NCI-H2081 treated with DMSO at 0.1 percent for 48 hours (cell line): ENCODE data around the gene EGFLAM.

Source experiments
- DNase-seq: peaks from one replicate; lab custom pipeline; 2025; lab: John Stamatoyannopoulos, UW

The EGFLAM gene

DNA sequence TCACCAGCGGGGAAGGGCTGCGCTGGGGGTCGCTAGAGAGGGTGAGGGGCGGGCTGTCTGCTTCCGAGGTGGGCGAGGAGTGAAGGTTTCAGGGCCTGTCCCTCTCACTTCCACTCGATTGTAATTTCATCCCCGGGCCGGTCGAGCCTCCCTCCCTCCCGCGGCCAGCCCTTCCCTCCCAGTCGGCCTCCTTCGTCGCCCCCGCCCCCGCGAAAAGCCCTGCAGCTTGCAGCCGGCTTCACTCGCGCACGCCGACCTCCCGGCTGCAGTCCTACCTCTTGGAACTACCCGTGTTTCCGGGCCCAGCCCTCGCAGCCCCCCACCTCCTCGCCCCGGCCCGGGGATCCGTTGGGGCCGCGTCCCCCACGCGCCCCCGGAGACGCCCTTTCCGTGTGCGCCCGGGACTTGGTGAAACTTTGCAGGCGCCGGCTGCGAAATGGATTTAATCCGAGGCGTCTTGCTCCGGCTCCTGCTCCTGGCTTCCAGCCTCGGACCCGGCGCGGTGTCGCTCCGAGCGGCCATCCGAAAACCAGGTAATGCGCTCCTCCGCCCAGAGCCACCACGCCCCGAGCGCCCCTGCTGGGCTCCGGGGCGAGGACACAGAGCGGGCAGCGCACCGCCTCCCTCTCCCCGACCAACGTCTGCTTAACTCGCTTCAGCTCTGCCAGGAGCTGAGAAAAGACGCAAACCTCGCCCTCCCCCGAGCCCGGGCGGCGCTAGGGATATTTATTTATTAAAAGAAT is at the start of gene EGFLAM:
EGFLAM (plus strand) TSS at position 241 of the 743 bp plus-strand sequence; CDS start at position 437, 196 bp downstream.
- no peak for DNase-seq

DNA sequence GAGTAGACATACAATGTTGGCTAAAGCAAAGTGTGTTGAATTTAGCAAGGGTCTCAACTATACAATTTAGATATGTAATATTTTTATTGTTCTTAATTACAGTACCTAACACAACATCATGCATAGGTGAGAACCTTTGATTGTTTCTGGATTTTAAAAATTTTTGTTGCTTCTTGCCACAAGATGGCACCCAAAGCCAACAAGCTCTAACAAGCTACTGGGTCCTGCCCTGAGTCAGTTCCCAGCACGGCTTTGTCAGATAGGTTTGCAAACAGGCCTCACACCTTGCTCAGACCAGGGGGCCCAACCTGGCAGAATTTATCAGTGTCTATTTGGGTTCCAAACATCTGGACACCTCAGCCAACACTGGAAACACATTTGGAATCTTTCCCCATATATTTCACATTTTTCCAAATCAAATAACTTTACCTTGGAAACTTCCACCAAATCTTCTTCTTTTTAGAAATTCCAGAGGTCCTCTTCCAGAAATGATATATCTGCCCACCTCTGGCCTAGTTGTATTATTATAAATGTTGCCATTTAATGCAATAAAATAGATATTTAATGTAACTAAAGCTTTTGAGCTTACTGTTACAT is 49.5 kb upstream of the EGFLAM start:
- peak; percentile 14 for DNase-seq

DNA sequence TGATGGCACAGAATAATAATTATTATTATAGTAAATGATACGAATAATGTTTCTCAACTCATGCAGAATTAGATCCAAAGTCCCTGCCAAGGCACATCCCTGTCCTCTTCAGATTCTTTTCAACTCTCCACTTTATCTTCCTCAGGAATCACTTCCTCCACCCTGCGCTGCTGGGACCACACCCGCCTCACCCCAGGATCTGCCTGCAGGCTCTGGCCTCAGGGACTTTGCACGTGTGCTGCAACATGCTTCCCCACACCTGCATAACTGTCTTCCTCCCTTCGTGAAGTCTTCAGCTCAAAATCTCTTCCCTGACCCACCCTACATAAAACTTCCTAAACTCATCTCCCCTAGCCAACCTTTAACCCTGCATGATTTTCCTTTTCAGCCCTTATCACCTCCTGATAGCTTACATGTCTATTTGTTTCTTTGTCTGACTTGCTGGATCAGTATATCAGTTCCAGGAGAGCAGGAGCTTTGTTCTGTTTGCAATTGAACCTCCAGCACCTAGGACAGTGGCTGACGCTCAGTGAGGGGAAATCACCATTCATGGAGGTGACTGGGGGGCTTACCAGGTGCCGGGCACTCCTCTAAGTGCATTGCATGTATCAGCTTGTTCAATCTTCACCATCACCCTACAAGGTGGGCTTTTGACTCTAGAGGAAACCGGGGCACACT is 47.5 kb upstream of the EGFLAM start:
- DNase-seq = no peak

- DNase-seq = no peak
These were observed 47.0 kb upstream of the EGFLAM start for GRCh38 chr5:38211354-38211710.

DNA sequence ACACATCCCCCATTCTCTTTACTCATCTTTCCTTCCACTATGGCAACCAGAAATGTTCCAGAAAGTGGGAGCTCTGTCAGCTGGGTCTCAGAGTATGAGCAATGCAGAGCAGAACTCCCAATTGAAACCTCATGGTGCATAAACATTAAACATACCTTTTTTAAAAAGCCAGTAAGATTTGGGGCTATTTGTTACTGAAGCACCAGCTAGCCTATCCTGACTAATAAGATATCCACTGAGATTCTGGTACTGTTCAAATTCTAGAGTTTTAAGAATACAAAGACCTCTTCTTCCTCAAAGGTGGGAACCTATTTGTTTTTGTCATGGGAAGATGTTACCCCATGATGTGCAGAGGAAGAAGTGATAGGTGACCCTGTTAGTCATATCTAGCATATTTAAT is 46.1 kb upstream of the EGFLAM start:
- DNase-seq = no peak

DNA sequence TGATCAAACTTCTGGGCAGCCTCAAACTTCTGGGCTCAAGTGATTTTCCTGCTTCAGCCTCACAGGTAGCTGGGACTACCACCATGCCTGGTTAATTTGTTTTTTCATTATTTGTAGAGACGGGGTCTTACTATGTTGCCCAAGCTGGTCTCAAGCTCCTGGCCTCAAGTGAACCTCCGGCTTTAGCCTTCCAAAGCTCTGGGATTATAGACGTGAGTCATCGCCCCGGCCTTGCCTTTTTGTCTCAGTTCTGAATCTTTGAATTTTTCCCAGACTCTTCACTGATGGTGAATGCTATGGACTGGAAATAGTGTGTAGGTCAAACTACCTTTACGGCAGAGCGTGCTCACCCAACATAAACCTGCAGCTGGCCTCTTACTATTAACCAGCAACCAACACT is 32.3 kb upstream of the EGFLAM start:
- DNase-seq = no peak

- no peak for DNase-seq
These were observed 29.4 kb upstream of the EGFLAM start for GRCh38 chr5:38228914-38229313.

DNA sequence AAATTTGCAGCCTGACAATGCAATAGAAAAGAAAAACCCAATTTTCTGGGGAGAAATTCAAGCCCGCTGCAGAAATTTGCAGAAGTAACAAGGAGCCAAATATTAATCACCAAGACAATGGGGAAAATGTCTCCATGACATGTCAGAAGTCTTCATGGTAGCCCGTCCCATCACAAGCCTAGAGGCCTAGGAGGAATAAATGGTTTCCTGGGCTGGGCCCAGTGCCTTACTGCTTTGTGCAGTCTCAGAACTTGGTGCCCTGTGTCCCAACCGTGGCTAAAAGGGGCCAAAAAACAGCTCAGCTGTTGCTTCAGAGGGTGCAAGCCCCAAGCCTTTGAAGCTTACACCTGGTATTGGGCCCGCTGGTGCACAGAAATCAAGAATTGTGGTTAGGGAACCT is 23.6 kb upstream of the EGFLAM start:
- DNase-seq = no peak

GRCh38 chr5:38237681-38238080 is 20.7 kb upstream of the EGFLAM start:
- DNase-seq = no peak

DNA sequence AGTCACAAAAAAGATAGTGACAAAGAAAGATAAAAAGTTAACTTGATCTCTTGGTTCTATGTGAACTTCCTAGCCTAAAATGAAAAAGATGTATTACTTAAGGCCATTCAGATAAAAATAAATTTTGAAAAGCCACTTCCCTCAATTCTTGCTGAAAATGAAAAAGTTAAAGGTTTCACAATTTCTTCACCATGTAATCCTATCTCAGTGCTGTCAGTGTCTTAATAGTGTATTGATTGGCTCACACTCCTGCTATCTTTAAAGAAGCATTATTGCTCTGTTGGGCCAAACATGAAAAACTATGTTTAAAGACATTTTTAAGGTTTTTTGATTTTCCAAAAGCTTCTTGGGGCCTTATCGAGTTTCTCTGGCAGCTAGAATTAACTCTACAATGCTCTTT is 18.1 kb upstream of the EGFLAM start:
- DNase-seq = no peak

DNA sequence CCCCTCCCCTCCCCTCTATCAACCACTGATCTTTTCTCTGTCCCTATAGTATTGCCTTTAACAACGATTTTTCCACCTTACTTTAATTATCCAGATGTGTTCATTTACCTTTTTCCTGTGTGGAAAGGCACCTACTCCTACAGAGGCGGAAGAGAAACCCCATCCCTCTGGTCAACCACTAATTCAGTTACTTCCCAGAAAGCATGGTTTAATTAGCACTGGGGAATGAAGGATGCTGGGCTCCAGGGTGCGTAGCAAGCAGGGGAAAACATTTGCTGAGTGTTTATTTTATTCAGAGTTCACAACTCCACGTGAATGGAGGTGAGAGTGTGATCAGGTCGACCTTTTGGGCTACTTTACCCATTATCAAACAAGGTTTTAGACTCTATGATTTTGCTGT is 16.7 kb upstream of the EGFLAM start:
- no peak for DNase-seq

GRCh38 chr5:38245307-38245706 is 13.1 kb upstream of the EGFLAM start:
- no peak for DNase-seq

- DNase-seq = no peak
These were observed 9.1 kb upstream of the EGFLAM start for GRCh38 chr5:38249301-38249700.

- DNase-seq = no peak
These were observed 8.5 kb upstream of the EGFLAM start for GRCh38 chr5:38249812-38250211.

DNA sequence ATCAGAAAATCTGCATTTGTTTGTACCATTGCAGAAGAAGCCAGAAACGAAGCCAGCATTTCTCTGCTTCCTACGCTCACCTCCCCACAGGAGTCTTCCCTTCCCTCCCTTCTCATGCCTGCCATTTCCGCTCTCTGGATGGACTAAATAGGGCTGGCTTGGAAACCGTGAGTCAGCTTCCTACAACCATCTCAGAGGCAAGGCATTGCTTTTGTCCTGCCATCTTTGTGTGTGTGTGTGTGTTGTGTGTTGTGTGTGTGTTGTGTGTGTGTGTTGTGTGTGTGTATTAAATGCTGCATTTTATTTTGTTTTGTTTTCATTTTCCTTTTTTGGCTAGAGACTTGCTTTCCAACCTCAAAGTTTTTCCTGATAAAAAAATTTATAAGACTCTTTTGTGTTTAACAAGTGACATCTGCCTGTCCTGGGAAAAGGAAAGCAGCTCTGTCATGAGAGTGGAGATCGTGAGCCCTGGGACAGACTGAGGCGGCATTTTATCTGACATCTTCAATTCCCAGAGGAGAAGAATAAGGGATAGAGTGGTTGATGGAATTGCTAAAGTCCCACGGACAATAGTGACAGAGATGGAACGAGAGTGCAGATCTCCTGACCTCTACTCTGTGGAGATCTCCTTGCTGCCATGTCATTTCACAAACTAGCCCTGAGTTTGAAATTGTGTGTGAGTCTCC is 7.5 kb upstream of the EGFLAM start:
- DNase-seq = no peak

- DNase-seq = no peak
These were observed 4.6 kb upstream of the EGFLAM start for GRCh38 chr5:38253759-38254158.

DNA sequence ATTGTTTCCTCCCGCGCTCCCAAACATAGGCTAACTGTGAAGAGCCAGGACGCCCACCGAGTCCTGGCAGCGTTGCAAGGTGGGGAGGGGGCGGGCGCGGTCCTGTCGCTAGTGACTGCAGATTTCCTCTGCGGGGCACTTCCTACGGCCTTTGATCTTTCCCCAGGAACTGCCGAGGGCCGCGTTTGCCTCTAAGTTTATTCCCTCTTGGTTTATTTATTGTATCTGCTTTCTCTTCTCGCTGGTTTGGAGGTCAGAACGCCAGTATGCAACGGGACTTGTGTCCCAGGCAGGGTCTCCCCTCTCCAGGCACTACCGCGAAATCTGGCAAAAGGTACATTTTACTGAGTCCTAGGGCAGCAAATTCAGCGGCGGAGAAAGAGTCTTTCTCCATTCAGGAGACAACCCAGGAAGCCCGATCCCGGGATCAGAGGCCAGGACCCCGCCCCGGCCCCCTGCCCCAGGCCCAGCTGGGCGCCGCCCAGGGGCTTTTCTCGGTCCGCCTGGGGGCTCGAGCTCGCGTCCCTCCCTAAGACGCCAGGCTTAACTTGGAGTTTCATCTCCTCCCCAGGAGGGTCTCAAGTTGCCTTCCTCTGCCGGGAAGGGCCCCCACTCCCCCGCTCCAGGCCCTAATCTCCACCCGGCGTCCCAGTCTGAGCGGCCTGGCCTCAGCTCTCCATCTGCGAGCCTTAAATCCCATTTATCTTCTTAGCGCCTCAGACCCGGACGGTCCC is 884 bp upstream of the EGFLAM start:
- no peak for DNase-seq

GRCh38 chr5:38258042-38258318 is 379 bp upstream of the EGFLAM start:
- DNase-seq = no peak

GRCh38 chr5:38259062-38259808 is 876 bp downstream of the EGFLAM start:
- no peak for DNase-seq

DNA sequence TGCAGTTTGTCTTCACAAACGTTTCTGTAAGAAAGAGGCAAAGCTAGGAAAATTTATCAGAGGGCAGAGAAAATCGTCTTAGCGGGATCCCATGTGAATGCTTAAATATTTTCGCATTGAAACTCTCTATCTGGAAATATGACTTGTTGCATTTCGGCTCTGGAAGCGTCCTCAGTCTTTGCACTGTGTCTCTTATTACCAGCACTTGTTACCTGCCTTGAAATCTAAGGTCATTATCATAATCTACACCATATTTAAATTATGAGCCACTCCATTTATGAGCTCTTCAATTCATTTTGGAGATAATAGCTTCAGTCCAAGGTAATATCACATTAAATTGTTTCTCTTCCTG is 1.4 kb downstream of the EGFLAM start:
- DNase-seq = no peak

DNA sequence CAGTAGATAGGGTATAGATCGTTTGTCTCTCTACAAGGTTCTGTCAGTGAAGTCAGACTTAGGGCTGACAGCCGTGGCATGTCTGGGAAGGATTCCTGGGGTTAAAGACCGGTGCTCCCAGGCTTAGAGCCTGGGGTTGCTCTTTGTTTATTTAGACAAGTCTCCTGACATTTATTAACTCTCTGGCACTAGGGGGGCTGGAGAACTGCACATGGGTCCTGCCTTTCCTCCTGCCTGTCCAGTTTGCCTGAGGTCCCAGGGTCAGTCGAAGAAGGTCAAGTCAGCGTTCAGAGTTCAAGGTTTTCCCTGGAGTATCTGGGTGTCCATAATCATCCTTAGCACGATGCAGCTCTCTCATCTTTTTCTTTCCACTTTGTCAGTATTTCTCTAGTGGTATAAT is 5.6 kb downstream of the EGFLAM start:
- DNase-seq = no peak
